ENCODE measurements around the gene DHRS13. TPM values are rescaled to one million over a fixed set of nuclear protein-coding genes. Genes with fewer than 3 reads are reported as not detected.

DHRS13 gene
- total RNA-seq, 1 experiment from 2014 or later, result 28.5 TPM

GRCh38 chr17:28907709-28908475 lies 5.0 kb upstream of the DHRS13 start:
- Mint-ChIP-seq H3K27me3 (ENCODE audit: low read depth) (no peaks in the 10 kb centered on the region), H3K27ac (peak overlapping the region; percentile 76; the same call in 1 of the 2 replicates), H3K4me3 (no peak overlapping the region), H3K9me3 (no peaks in the 10 kb centered on the region), H3K4me1 (peaks cover 39% of the 10 kb centered on the region), H3K36me3 (peaks cover 63% of the 10 kb centered on the region)
- no peak for TF ChIP-seq ZNF121 (CRISPR knock-in tag; IDR thresholded peaks at IDR 0.05)
- TF ChIP-seq, protein P1, sequence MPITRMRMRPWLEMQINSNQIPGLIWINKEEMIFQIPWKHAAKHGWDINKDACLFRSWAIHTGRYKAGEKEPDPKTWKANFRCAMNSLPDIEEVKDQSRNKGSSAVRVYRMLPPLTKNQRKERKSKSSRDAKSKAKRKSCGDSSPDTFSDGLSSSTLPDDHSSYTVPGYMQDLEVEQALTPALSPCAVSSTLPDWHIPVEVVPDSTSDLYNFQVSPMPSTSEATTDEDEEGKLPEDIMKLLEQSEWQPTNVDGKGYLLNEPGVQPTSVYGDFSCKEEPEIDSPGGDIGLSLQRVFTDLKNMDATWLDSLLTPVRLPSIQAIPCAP (CRISPR knock-in tag; IDR thresholded peaks at IDR 0.05), result no peak
- TF ChIP-seq ZNF671 (CRISPR knock-in tag; IDR thresholded peaks at IDR 0.05), result no peak
- TF ChIP-seq, protein P2, sequence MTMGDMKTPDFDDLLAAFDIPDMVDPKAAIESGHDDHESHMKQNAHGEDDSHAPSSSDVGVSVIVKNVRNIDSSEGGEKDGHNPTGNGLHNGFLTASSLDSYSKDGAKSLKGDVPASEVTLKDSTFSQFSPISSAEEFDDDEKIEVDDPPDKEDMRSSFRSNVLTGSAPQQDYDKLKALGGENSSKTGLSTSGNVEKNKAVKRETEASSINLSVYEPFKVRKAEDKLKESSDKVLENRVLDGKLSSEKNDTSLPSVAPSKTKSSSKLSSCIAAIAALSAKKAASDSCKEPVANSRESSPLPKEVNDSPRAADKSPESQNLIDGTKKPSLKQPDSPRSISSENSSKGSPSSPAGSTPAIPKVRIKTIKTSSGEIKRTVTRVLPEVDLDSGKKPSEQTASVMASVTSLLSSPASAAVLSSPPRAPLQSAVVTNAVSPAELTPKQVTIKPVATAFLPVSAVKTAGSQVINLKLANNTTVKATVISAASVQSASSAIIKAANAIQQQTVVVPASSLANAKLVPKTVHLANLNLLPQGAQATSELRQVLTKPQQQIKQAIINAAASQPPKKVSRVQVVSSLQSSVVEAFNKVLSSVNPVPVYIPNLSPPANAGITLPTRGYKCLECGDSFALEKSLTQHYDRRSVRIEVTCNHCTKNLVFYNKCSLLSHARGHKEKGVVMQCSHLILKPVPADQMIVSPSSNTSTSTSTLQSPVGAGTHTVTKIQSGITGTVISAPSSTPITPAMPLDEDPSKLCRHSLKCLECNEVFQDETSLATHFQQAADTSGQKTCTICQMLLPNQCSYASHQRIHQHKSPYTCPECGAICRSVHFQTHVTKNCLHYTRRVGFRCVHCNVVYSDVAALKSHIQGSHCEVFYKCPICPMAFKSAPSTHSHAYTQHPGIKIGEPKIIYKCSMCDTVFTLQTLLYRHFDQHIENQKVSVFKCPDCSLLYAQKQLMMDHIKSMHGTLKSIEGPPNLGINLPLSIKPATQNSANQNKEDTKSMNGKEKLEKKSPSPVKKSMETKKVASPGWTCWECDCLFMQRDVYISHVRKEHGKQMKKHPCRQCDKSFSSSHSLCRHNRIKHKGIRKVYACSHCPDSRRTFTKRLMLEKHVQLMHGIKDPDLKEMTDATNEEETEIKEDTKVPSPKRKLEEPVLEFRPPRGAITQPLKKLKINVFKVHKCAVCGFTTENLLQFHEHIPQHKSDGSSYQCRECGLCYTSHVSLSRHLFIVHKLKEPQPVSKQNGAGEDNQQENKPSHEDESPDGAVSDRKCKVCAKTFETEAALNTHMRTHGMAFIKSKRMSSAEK (CRISPR knock-in tag; IDR thresholded peaks at IDR 0.05; ENCODE audit: borderline replicate concordance), result no peak
- TF ChIP-seq CBFB (CRISPR knock-in tag; IDR thresholded peaks at IDR 0.05; ENCODE audit: low read depth), result no peak
- TF ChIP-seq ZNF416 (CRISPR knock-in tag; IDR thresholded peaks at IDR 0.05), result no peak
- TF ChIP-seq AFF4 (CRISPR knock-in tag; IDR thresholded peaks at IDR 0.05; ENCODE audit: borderline replicate concordance), result no peak
- TF ChIP-seq NFYB (CRISPR knock-in tag; conservative IDR thresholded peaks at IDR 0.05; ENCODE audit: low read depth), result no peak
- ChIA-PET POLR2A (interaction anchor here (0.6 kb wide), 1 partner anchor 24 kb away, joined by 3 read pairs; no protein-coding TSS in a partner anchor), CTCF (interaction anchor here (0.9 to 9.0 kb wide), 5 partner anchors 9 to 179 kb away, joined by 4 to 103 read pairs (median 8); partner anchors contain the start of genes NEK8 and TLCD1)
- DNase-seq (ENCODE audit: low spot score) (no peak), ATAC-seq (no peak)

GRCh38 chr17:28906706-28907438 lies 4.0 kb upstream of the DHRS13 start:
- peaks cover 53% of the 10 kb centered on the region for H3K36me3 Mint-ChIP-seq
- peak overlapping the region; percentile 76; the same call in 1 of the 2 replicates for H3K27ac Mint-ChIP-seq
- CTCF ChIA-PET, result interaction anchor here (0.9 to 9.0 kb wide), 3 partner anchors 28 to 178 kb away, joined by 5 to 103 read pairs (median 8); partner anchors contain the start of genes NEK8 and TLCD1
- H3K27me3 Mint-ChIP-seq (ENCODE audit: low read depth), result no peaks in the 10 kb centered on the region
- H3K9me3 Mint-ChIP-seq, result no peaks in the 10 kb centered on the region
- peaks cover 43% of the 10 kb centered on the region for H3K4me1 Mint-ChIP-seq
- POLR2A ChIA-PET, result no interaction called here
- no peak overlapping the region for H3K4me3 Mint-ChIP-seq
- DNase-seq (ENCODE audit: low spot score) (no peak), ATAC-seq (no peak)
- no peak for TF ChIP-seq MLX (CRISPR knock-in tag; IDR thresholded peaks at IDR 0.05)
- no peak for TF ChIP-seq RELA (CRISPR knock-in tag; IDR thresholded peaks at IDR 0.05; ENCODE audit: borderline replicate concordance)
- TF ChIP-seq, protein P3, sequence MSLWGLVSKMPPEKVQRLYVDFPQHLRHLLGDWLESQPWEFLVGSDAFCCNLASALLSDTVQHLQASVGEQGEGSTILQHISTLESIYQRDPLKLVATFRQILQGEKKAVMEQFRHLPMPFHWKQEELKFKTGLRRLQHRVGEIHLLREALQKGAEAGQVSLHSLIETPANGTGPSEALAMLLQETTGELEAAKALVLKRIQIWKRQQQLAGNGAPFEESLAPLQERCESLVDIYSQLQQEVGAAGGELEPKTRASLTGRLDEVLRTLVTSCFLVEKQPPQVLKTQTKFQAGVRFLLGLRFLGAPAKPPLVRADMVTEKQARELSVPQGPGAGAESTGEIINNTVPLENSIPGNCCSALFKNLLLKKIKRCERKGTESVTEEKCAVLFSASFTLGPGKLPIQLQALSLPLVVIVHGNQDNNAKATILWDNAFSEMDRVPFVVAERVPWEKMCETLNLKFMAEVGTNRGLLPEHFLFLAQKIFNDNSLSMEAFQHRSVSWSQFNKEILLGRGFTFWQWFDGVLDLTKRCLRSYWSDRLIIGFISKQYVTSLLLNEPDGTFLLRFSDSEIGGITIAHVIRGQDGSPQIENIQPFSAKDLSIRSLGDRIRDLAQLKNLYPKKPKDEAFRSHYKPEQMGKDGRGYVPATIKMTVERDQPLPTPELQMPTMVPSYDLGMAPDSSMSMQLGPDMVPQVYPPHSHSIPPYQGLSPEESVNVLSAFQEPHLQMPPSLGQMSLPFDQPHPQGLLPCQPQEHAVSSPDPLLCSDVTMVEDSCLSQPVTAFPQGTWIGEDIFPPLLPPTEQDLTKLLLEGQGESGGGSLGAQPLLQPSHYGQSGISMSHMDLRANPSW (CRISPR knock-in tag; conservative IDR thresholded peaks at IDR 0.05; ENCODE audit: low read depth), result no peak
- no peak for TF ChIP-seq EMX1 (CRISPR knock-in tag; IDR thresholded peaks at IDR 0.05)
- TF ChIP-seq FOXJ3 (CRISPR knock-in tag; IDR thresholded peaks at IDR 0.05; ENCODE audit: borderline replicate concordance), result no peak
- no peak for TF ChIP-seq ZSCAN18 (CRISPR knock-in tag; IDR thresholded peaks at IDR 0.05)
- TF ChIP-seq, protein P1 (CRISPR knock-in tag; IDR thresholded peaks at IDR 0.05), result no peak
- TF ChIP-seq NR3C1 (CRISPR knock-in tag; conservative IDR thresholded peaks at IDR 0.05; ENCODE audit: low read depth), result no peak
- no peak for TF ChIP-seq ESRRA (CRISPR knock-in tag; IDR thresholded peaks at IDR 0.05; ENCODE audit: borderline replicate concordance)
- TF ChIP-seq OVOL2 (CRISPR knock-in tag; IDR thresholded peaks at IDR 0.05; ENCODE audit: borderline replicate concordance), result no peak
